Keratinocyte (primary cell): ENCODE measurements around the gene SLC7A5.
"Not testable (repeated sequence)": the region's sequence is repeated elsewhere in the genome, so short reads cannot be mapped to it uniquely, and the experiment has no call there.

Experiments used
- CTCF ChIP-seq, 3 experiments: IDR thresholded peaks in 1 of 3; conservative IDR thresholded peaks in 1 of 3; optimal IDR thresholded peaks in 1 of 3; 2 replicates in 2 of 3; 3 replicates in 1 of 3; pipeline versions ENCODE3 to v1.5.1; 2011; ENCODE audit warnings: low read length in 3 of 3, mild to moderate bottlenecking in 3 of 3, moderate library complexity in 2 of 3, control low read depth in 1 of 3, inconsistent platforms in 1 of 3; ENCODE audit not compliant: insufficient read depth in 2 of 3; ENCODE audit errors: extremely low read depth in 1 of 3
- EZH2 ChIP-seq: IDR thresholded peaks from one replicate; pipeline ENCODE4 v1.6.1; 2012; ENCODE audit warnings: inconsistent platforms, mild to moderate bottlenecking, low read length, moderate library complexity

GRCh38 chr16:87862597-87863326, 6.5 kb downstream of the SLC7A5 start:
- not testable (repeated sequence) for TF ChIP-seq CTCF (optimal IDR thresholded peaks at IDR 0.05 in 1 of 3, IDR thresholded peaks at IDR 0.05 in 1 of 3, conservative IDR thresholded peaks at IDR 0.05 in 1 of 3; ENCODE audit: extremely low read depth in 1 of 3, insufficient read depth in 2 of 3, low read length in 3 of 3); EZH2
